GM18519 (cell line): Measurements from ENCODE around the gene STEAP3.
A peak's percentile ranks its signal among the peaks of the same experiment; 100 is the strongest.

Experiments used
- ATAC-seq: cut with Tn5 transposase; IDR thresholded peaks from one replicate; pipeline ENCODE4 v1.9.1; 2021; ENCODE audit warnings: mild to moderate bottlenecking, moderate library complexity; ENCODE audit not compliant: unreplicated experiment, low FRiP score

STEAP3 gene

DNA sequence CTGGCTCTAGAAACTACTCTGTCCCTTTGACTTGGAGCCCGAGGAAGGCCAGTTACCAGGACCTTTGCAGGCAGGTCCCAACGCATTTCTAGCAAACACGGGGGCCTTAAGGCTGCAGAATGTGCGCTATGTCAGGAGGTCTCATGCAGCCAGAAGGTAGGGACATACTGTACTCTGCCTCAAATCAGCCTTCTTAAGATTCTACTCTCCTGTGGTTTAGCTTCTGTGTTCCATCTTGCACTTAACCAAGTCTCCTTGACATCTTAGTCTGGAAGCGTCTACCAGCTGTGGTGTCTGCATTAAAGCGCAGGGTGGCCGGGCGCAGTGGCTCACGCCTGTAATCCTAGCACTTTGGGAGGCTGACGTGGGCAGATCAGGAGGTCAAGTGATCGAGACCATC lies 65.5 kb downstream of the STEAP3 start:
- no peak for ATAC-seq

- ATAC-seq, result no peak
Measured at GRCh38 chr2:119289642-119290041, 66.0 kb downstream of the STEAP3 start.

DNA sequence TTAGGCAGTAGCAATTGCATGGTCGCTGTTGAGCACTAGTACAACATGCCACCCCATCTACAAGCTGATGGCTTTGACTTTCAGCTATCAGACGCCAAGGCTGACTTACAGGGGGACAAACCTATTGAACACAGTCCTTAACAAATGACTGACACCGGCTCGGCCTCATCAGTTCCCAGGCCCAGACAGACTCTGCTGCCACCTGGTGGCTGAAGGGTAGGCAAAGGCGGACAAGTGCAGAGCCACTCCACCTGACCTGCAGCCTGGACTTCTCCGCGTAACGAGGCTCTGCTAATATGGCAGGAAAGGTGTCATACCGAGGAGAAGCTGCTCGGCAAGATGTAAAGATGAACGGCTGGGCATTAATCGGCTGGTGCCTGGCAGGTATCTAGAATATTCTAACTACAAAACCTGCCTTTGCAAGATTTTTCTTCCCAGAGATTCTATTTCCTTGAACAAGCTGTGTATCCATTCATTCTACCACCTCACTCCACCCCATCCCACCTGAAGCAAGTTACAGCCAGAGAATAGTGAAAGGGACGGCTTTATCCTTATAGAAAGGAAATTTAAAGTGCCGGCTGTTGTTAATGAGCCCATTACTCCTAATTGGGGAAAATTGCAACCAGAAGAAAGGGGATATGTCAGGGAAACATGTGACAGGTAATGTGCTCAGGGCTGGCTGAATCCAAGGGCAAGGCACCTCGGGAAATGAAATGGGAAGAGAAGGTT lies 67.4 kb downstream of the STEAP3 start:
- peak; percentile 84 for ATAC-seq

DNA sequence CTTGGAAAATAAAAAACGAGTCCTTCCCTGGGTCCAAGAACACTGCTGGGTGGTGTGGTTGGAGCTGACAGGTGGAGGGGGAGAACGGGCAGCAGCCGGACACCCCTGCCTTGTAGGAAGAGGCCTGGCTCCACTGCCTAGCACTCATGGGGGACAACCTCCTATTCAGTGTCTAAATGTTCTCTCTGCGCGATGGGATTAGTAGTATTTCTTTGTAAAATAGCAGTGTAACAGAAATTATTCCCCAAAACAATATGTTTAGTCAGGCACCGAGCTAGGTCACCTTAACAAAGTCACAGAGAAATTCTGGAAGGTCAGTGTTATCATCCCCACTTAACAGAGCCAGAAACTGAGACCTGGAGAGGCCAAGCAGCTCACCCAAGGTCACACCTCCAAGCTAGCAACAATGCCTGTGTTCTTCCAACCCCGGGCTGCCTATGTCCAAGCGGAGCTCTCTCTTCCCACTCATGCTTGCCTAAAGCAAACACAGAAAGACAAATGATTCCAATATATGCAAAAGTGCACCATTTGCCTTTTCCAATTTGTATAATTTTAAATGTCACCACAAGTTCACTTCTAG lies 68.0 kb downstream of the STEAP3 start:
- no peak for ATAC-seq

DNA sequence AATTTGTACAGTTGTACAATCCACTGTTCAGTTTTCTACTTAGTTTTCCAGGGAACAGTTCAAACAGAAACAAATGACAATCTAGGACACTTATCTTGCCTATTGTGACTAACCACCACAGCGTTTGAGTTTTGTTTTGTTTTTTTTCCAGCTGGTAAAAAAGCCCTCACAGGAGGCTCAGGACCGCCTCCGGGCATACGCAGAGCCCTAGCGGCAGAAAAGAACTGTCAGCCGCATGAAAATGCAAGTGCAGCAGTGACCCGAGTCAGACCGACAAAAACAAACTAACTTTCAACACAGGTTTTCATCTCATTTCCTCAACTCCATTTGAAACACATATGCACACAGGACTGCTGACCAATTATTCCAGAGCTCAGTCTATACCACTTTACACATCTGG lies 68.6 kb downstream of the STEAP3 start:
- ATAC-seq, result no peak

DNA sequence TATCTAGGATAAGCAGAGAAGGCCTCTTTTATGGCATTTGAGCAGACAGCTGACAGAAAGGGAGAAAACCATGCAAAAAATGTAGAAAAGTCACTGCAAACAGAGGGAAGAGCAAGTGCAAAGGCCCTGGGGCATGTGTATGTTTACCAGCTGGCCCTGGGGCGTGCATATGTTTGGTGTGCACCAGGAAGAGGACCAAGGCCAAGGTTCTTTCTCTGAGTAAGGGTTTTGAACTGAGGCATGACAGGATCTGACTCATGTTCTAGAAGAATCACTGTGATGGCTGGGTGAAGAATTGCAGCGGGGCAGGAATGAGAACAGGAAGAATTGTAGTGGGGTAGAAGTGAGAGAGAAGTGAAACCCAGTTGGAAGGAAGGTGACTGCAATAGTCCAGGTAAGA lies 69.6 kb downstream of the STEAP3 start:
- ATAC-seq, result no peak

DNA sequence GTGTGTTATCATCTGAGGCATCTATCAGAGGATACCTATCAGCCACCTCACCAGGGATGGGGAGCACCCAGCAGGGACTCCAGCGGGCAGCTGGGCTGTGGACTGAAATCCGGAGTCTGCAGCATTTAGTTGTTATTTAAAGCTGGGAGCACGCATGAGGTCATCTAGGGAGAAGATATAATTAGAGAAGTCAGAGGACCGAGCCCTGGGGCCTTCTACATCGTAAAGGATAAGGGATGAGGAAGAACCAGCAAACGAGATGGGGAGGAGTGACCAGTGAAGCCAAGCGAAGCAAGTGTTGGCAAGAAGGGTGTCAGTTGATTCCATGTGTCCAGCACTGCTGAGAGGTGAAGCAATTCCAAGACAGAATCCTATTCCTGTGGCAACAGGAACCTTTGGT lies 70.3 kb downstream of the STEAP3 start:
- ATAC-seq, result no peak

DNA sequence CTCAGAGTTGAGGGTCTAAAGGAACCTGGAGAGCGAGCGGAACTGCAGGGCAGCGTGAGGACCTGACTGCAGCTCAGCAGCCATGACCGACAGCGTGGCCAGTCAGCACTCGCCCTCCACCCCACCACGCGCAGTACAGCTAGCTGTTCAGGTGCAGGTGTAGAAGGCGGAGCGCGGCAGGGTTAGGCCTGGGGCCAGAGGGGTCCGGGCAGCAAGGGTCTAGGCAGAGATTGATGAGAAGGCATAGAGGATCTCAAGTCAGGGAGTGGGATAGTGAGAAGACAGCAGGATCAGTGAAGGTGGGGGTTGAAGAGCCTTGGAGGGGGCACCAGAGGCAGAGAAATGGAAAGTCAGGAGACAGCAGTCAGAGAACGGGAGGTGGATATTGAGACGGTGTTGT lies 71.0 kb downstream of the STEAP3 start:
- ATAC-seq, result no peak

- no peak for ATAC-seq
Measured at GRCh38 chr2:119295688-119296375, 72.2 kb downstream of the STEAP3 start.

GRCh38 chr2:119301413-119301812 lies 77.8 kb downstream of the STEAP3 start:
- no peak for ATAC-seq

- no peak for ATAC-seq
Measured at GRCh38 chr2:119304847-119305246, 81.2 kb downstream of the STEAP3 start.

DNA sequence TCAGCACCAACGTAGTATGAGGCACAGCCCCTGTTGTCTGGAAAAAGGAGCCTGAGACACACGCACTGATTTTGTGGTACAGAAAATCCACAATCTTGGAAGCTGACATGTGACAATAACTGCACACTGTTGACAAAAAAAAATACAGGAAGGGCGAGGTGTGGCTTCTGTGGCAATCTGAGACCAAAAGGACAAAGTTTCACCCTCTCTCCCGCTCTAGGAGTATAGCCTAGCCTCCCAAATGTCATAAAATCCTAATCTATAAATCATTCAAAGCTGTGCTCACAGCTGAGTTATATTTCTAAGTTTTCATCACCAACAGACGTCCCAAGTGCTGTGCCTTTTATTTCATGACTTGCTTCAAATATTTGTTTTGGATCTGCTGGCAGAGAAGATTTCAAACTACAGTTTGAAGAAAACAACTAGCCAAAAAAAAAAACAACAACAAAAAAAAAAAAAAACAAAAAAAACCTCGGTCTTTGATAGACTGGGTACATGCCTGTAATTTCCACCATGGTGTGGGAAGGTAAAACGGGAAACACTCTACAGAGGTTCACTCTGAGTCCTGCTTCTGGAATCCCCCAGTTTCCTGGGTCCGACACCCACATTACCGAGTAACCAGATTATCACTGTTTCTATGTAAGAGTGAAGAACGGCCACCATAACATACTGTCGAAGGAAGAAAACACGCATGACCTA lies 82.0 kb downstream of the STEAP3 start:
- ATAC-seq, result no peak

GRCh38 chr2:119306196-119306590 lies 82.6 kb downstream of the STEAP3 start:
- no peak for ATAC-seq

DNA sequence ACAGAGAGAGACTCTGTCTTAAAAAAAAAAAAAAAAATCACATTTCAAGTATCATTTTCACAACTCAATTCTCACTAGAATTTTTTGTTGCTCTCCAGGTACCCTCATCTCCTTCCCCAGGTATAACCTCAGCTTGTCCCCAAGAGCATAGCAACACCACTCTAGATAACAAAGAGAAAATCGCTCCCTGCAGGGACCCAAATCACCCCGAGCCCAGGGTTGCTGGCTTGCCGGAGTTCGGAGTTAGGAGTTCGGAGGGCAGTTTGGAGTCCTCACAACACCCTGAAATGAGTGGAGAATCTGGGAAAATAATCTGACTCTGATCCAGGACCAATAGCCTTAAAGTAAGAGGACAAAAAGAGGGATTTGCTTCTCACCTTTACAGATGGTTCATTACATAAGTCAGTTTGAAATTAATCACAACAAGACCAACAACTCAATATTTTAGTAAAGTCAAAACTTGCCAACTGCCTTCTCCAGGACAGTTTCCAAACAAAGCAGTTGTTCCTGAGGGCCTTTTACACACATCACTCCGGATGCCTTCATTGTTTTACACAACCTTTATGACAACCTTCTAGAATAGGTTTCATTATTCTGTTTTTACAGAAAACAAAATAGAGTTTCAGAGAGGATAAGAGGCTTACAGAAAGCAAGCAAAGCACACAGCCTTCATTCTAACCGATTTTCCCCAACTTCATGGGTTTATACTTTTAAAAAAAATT lies 83.9 kb downstream of the STEAP3 start:
- no peak for ATAC-seq

DNA sequence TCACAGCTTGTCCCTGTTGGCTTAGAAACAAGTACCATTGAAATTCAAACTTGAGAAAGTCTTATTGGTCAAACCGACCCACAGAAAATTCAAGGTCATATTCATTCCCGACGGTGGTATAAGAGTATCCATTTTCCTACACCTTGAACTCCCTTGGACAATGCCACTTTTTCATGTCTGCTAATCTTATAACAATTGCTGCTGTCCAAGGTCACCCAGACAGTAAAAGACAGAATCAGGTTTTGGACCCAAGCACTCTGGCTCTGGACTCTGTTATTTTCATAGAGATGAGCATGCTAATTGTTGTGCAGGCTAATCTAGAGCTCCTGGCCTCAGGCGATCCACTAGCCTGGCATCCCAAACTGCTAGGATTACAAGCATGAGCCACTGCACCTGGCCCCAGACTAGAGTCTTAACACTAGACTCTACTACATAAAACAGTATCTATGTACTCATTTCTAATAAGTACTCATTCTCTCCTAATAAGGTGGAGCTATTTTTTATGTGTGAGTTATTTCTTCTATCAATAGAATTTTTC lies 85.2 kb downstream of the STEAP3 start:
- no peak for ATAC-seq

GRCh38 chr2:119311371-119311770 lies 87.7 kb downstream of the STEAP3 start:
- ATAC-seq, result peak; percentile 24

DNA sequence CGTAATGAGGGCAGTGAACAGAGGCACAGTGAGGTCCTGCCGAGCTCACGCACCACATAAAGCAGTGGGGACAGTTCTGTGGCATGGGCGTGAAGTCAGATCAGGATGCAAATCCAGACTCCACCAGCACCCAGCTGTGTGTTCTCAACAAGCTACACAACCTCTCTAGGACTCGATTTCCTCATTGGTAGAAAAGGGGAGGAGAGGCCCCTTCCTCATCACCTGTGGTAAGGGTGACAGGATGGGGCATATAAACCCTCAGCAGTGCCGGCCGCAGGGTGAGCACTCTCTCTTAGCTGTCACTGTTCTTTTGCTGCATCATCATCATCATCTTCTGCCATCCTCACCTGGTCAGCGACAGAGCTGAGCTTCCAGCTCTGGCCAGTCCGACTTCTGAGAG lies 88.2 kb downstream of the STEAP3 start:
- no peak for ATAC-seq
